SK-N-MC (cell line): ENCODE data around the gene SNRPA1.

ENCODE experiments used
- EZH2 ChIP-seq: fragments of 200-600 bp; sonication (generic); IDR thresholded peaks from one replicate; pipeline ENCODE4 v1.6.1; 2017; ENCODE audit warnings: antibody characterized with exemption
- FOXP2 ChIP-seq: optimal IDR thresholded peaks from 2 replicates; pipeline ENCODE3; 2011; ENCODE audit warnings: mild to moderate bottlenecking, moderate library complexity; ENCODE audit not compliant: insufficient read depth; ENCODE audit errors: extremely low read length, control extremely low read depth
- POLR2AphosphoS5 ChIP-seq: IDR thresholded peaks from 2 replicates; pipeline ENCODE4 v1.6.1; 2012; ENCODE audit warnings: mild to moderate bottlenecking, low read depth, low read length, borderline replicate concordance

GRCh38 chr15:101248274-101248673 is 46.8 kb downstream of the SNRPA1 start:
- TF ChIP-seq EZH2 (no peak), POLR2AphosphoS5 (no peak), FOXP2 (no peak)
